ENCODE measurements around the gene DDX41. TPM values are rescaled to one million over a fixed set of nuclear protein-coding genes. Genes with fewer than 3 reads are reported as not detected.

Gene DDX41
- total and polyA plus RNA-seq, 9 donors = 58.3 to 104 (median 70.8) TPM

GRCh38 chr5:177475563-177476427, 41.0 kb downstream of the DDX41 start:
- no peak for DNase-seq
- Histone ChIP-seq H3K9me3 (no peaks in the 10 kb centered on the region), H3K27ac (peak overlapping the region in 1 of 2 donors; percentile 30), H3K4me3 (no peak overlapping the region), H3K36me3 (no peaks in the 10 kb centered on the region), H3K27me3 (no peaks in the 10 kb centered on the region), H3K4me1 (ENCODE audit: insufficient read depth) (peaks cover 30% of the 10 kb centered on the region)
- WGBS, 3 donors = 29 to 38% (median 32%) methylated on average over 11 of the region's 11 CpGs
- TF ChIP-seq CTCF (IDR thresholded peaks at IDR 0.05) = no peak
- no peak for TF ChIP-seq POLR2A (IDR thresholded peaks at IDR 0.05)
- TF ChIP-seq EP300 (IDR thresholded peaks at IDR 0.05) = no peak
- intact Hi-C loops (cut with DNase I) = no loop called here

- WGBS, 3 donors = 19 to 27% (median 22%) methylated on average over 4 of the region's 4 CpGs
- no peaks in the 10 kb centered on the region for H3K9me3 ChIP-seq
- no peak for TF ChIP-seq CTCF (IDR thresholded peaks at IDR 0.05)
- TF ChIP-seq EP300 (IDR thresholded peaks at IDR 0.05) = no peak
- no peak for TF ChIP-seq POLR2A (IDR thresholded peaks at IDR 0.05)
- no peaks in the 10 kb centered on the region for H3K27me3 ChIP-seq
- H3K27ac ChIP-seq = peak overlapping the region in 1 of 2 donors; percentile 56
- H3K4me1 ChIP-seq (ENCODE audit: insufficient read depth) = peaks cover 30% of the 10 kb centered on the region
- no peak for DNase-seq
- H3K4me3 ChIP-seq = no peak overlapping the region
- H3K36me3 ChIP-seq = no peaks in the 10 kb centered on the region
- intact Hi-C loops (cut with DNase I) = no loop called here
Measured at GRCh38 chr5:177474846-177475562, 41.8 kb downstream of the DDX41 start.

- H3K27ac ChIP-seq = peak overlapping the region; percentile 56 to 69
- peaks cover 25% of the 10 kb centered on the region for H3K4me1 ChIP-seq (ENCODE audit: insufficient read depth)
- DNase-seq = no peak
- WGBS, 3 donors = 12 to 20% (median 14%) methylated on average over 7 of the region's 7 CpGs
- H3K36me3 ChIP-seq = no peaks in the 10 kb centered on the region
- no peak for TF ChIP-seq CTCF (IDR thresholded peaks at IDR 0.05)
- TF ChIP-seq EP300 (IDR thresholded peaks at IDR 0.05) = no peak
- TF ChIP-seq POLR2A (IDR thresholded peaks at IDR 0.05) = no peak
- H3K9me3 ChIP-seq = no peaks in the 10 kb centered on the region
- intact Hi-C loops (cut with DNase I) = no loop called here
- no peaks in the 10 kb centered on the region for H3K27me3 ChIP-seq
- H3K4me3 ChIP-seq = no peak overlapping the region
Measured at GRCh38 chr5:177474002-177474476, 42.7 kb downstream of the DDX41 start.

DNA sequence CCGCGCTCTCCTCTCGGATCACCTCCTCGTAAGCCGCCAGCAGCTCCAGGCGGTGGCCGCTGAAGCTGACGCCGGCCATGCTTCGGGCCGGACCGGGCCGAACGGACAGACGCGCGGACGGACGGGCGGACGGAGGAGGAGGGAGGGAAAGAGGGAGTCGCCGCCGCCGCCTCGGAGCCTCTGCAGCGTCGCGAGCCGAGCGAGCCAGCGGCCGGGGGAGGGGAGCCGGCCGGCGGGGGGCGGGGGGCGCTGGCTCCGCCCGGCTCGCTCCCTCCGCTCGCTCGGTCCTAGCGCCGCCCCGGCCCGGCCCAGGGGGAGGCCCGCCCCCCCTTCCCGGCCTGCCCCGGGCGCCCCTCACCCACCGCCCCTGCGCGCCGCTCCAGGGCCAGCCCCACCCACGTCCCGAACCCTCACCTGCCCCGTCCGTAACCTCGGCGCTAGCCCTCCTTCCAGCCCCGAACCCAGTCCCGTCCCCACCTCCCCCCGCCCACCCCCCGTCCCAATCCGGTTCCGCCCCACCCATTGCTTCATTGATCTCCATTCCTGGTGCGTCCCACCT, 43.2 kb downstream of the DDX41 start, which contains the start of gene DBN1:
Gene DBN1 (minus strand): TSS at position 192 of the 559 bp plus-strand sequence. CDS start 113 bp downstream, at position 79.
- peak within 1 kb of the TSS; percentile 61 to 69 for H3K27ac ChIP-seq
- peak; percentile 53 to 76 (median 68) for DNase-seq
- H3K36me3 ChIP-seq = no peaks in the 10 kb centered on the region
- TF ChIP-seq EP300 (IDR thresholded peaks at IDR 0.05) = no peak
- TF ChIP-seq POLR2A (IDR thresholded peaks at IDR 0.05) = no peak
- TF ChIP-seq CTCF (IDR thresholded peaks at IDR 0.05) = no peak
- H3K4me1 ChIP-seq (ENCODE audit: insufficient read depth) = peaks cover 21% of the 10 kb centered on the region
- H3K4me3 ChIP-seq = peak within 1 kb of the TSS; percentile 80
- WGBS, 3 donors = 1 to 3% (median 1%) methylated on average over 12 to 68 of the region's 69 CpGs
- H3K9me3 ChIP-seq = no peaks in the 10 kb centered on the region
- intact Hi-C loops (cut with DNase I) = no loop called here
- H3K27me3 ChIP-seq = no peaks in the 10 kb centered on the region

All from ovary (tissue), 9 donors.